Effector memory CD4-positive, alpha-beta T cell (primary cell): ENCODE results near the gene CDK6.
"Not testable (repeated sequence)": the region's sequence is repeated elsewhere in the genome, so short reads cannot be mapped to it uniquely, and the experiment has no call there.

Source experiments
- DNase-seq, 3 donors: peaks; one replicate each; pipeline ENCODE4 v3.0.0-alpha.2; 2020
- H3K27ac ChIP-seq: 2 replicates; pipeline ENCODE4 v1.7.0; 2013; ENCODE audit warnings: mild to moderate bottlenecking, low read length, moderate library complexity; ENCODE audit not compliant: insufficient read depth, poor library complexity, severe bottlenecking
- H3K27me3 ChIP-seq: replicated peaks from 2 replicates; pipeline ENCODE4 v1.7.0; 2013; ENCODE audit warnings: mild to moderate bottlenecking, low read length; ENCODE audit not compliant: insufficient read depth, control insufficient read depth, poor library complexity, severe bottlenecking
- H3K36me3 ChIP-seq: 2 replicates; pipeline ENCODE4 v1.7.0; 2013; ENCODE audit warnings: mild to moderate bottlenecking, low read length, moderate library complexity; ENCODE audit not compliant: control insufficient read depth, insufficient read depth
- H3K4me1 ChIP-seq: 2 replicates; pipeline ENCODE4 v1.7.0; 2013; ENCODE audit warnings: low read length, mild to moderate bottlenecking; ENCODE audit not compliant: control insufficient read depth, insufficient read depth, poor library complexity, severe bottlenecking
- H3K4me3 ChIP-seq: 2 replicates; pipeline ENCODE4 v1.7.0; 2013; ENCODE audit warnings: low read length, low read depth, mild to moderate bottlenecking; ENCODE audit not compliant: insufficient read depth, poor library complexity, severe bottlenecking
- H3K9me3 ChIP-seq: 2 replicates; pipeline ENCODE4 v1.7.0; 2013; ENCODE audit warnings: mild to moderate bottlenecking, low read length, moderate library complexity; ENCODE audit not compliant: control insufficient read depth
- total RNA-seq, 3 donors: gene quantifications; one replicate each; lab custom pipeline; 2026; lab: John Stamatoyannopoulos, UW

Gene CDK6
- total RNA-seq, result 63.2 to 152 (median 133) reads per million in 3 donors

GRCh38 chr7:92836489-92836999, at the start of gene CDK6:
Gene CDK6 (minus strand): TSS chr7:92836573. CDS start chr7:92833323, 3,250 bp downstream.
- H3K4me1 ChIP-seq, result peaks cover 14% of the 10 kb centered on the region
- no peaks in the 10 kb centered on the region for H3K9me3 ChIP-seq
- H3K36me3 ChIP-seq, result no peaks in the 10 kb centered on the region
- peak within 1 kb of the TSS; percentile 80 for H3K27ac ChIP-seq
- H3K27me3 ChIP-seq, result no peaks in the 10 kb centered on the region
- peak within 1 kb of the TSS; percentile 96 for H3K4me3 ChIP-seq
- peak; percentile 37 to 53 (median 41) for DNase-seq

GRCh38 chr7:92886039-92886438, 49.7 kb upstream of the CDK6 start:
- H3K9me3 ChIP-seq, H3K4me1 ChIP-seq, H3K27me3 ChIP-seq, H3K27ac ChIP-seq, H3K4me3 ChIP-seq, DNase-seq, H3K36me3 ChIP-seq: not testable (repeated sequence)

GRCh38 chr7:92884218-92884617, 47.8 kb upstream of the CDK6 start:
- Histone ChIP-seq H3K27me3 (no peaks in the 10 kb centered on the region), H3K27ac (no peak overlapping the region), H3K4me3 (no peak overlapping the region), H3K36me3 (no peaks in the 10 kb centered on the region), H3K9me3 (no peaks in the 10 kb centered on the region), H3K4me1 (no peaks in the 10 kb centered on the region)
- no peak for DNase-seq

GRCh38 chr7:92882760-92883159, 46.4 kb upstream of the CDK6 start:
- no peak for DNase-seq
- Histone ChIP-seq H3K27me3 (no peaks in the 10 kb centered on the region), H3K36me3 (no peaks in the 10 kb centered on the region), H3K27ac (no peak overlapping the region), H3K9me3 (no peaks in the 10 kb centered on the region), H3K4me3 (no peak overlapping the region), H3K4me1 (no peaks in the 10 kb centered on the region)

GRCh38 chr7:92881091-92881485, 44.7 kb upstream of the CDK6 start:
- no peak for DNase-seq
- no peak overlapping the region for H3K4me3 ChIP-seq
- H3K36me3 ChIP-seq, result no peaks in the 10 kb centered on the region

GRCh38 chr7:92880212-92881090, 44.1 kb upstream of the CDK6 start:
- Histone ChIP-seq H3K27ac (no peak overlapping the region), H3K27me3 (no peaks in the 10 kb centered on the region), H3K4me1 (no peaks in the 10 kb centered on the region), H3K9me3 (no peaks in the 10 kb centered on the region), H3K36me3 (no peaks in the 10 kb centered on the region), H3K4me3 (no peak overlapping the region)
- DNase-seq, result no peak

More at GRCh38 chr7:92881091-92881485, 44.7 kb upstream of the CDK6 start:
- Histone ChIP-seq H3K4me1 (no peaks in the 10 kb centered on the region), H3K9me3 (no peaks in the 10 kb centered on the region), H3K27ac (no peak overlapping the region), H3K27me3 (no peaks in the 10 kb centered on the region)

- Histone ChIP-seq H3K9me3 (no peaks in the 10 kb centered on the region), H3K36me3 (no peaks in the 10 kb centered on the region), H3K4me3 (no peak overlapping the region), H3K4me1 (no peaks in the 10 kb centered on the region), H3K27me3 (no peaks in the 10 kb centered on the region), H3K27ac (no peak overlapping the region)
- DNase-seq, result no peak
Observed at GRCh38 chr7:92877367-92877766, 41.0 kb upstream of the CDK6 start.

GRCh38 chr7:92876836-92877235, 40.5 kb upstream of the CDK6 start:
- H3K27ac ChIP-seq, result no peak overlapping the region
- no peak for DNase-seq
- no peaks in the 10 kb centered on the region for H3K27me3 ChIP-seq
- H3K36me3 ChIP-seq, result no peaks in the 10 kb centered on the region
- H3K4me1 ChIP-seq, result no peaks in the 10 kb centered on the region
- H3K9me3 ChIP-seq, result no peaks in the 10 kb centered on the region
- H3K4me3 ChIP-seq, result no peak overlapping the region

- no peak for DNase-seq
- Histone ChIP-seq H3K27me3 (no peaks in the 10 kb centered on the region), H3K36me3 (no peaks in the 10 kb centered on the region), H3K4me1 (no peaks in the 10 kb centered on the region), H3K27ac (no peak overlapping the region), H3K9me3 (no peaks in the 10 kb centered on the region), H3K4me3 (no peak overlapping the region)
Observed at GRCh38 chr7:92875719-92876118, 39.3 kb upstream of the CDK6 start.

GRCh38 chr7:92875173-92875572, 38.8 kb upstream of the CDK6 start:
- no peaks in the 10 kb centered on the region for H3K9me3 ChIP-seq
- H3K27me3 ChIP-seq, result no peaks in the 10 kb centered on the region
- no peaks in the 10 kb centered on the region for H3K4me1 ChIP-seq
- no peak overlapping the region for H3K4me3 ChIP-seq
- no peak for DNase-seq
- no peaks in the 10 kb centered on the region for H3K36me3 ChIP-seq
- H3K27ac ChIP-seq, result no peak overlapping the region
